ENCODE measurements around the gene CDH1.
A peak's percentile ranks its signal among the peaks of the same experiment; 100 is the strongest.

CDH1 gene

GRCh38 chr16:68732042-68732680 is 4.9 kb upstream of the CDH1 start:
- no peak for DNase-seq (ENCODE audit: low spot score)

GRCh38 chr16:68732741-68733399 is 4.2 kb upstream of the CDH1 start:
- no peak for DNase-seq (ENCODE audit: low spot score)

- DNase-seq (ENCODE audit: low spot score) = no peak
These were observed 3.5 kb upstream of the CDH1 start for GRCh38 chr16:68733570-68733969.

GRCh38 chr16:68734782-68735181 is 2.3 kb upstream of the CDH1 start:
- no peak for DNase-seq (ENCODE audit: low spot score)

GRCh38 chr16:68736561-68736960 is 531 bp upstream of the CDH1 start:
- DNase-seq (ENCODE audit: low spot score) = no peak

- DNase-seq (ENCODE audit: low spot score) = no peak
These were observed 888 bp downstream of the CDH1 start for GRCh38 chr16:68737730-68738629.

GRCh38 chr16:68739964-68740627 is 3.0 kb downstream of the CDH1 start:
- no peak for DNase-seq (ENCODE audit: low spot score)

- DNase-seq (ENCODE audit: low spot score) = no peak
These were observed 3.7 kb downstream of the CDH1 start for GRCh38 chr16:68740628-68741346.

- no peak for DNase-seq (ENCODE audit: low spot score)
These were observed 6.6 kb downstream of the CDH1 start for GRCh38 chr16:68743664-68744063.

- DNase-seq (ENCODE audit: low spot score) = no peak
These were observed 7.7 kb downstream of the CDH1 start for GRCh38 chr16:68744744-68745280.

GRCh38 chr16:68746951-68747350 is 9.9 kb downstream of the CDH1 start:
- DNase-seq (ENCODE audit: low spot score) = no peak

GRCh38 chr16:68749432-68749831 is 12.3 kb downstream of the CDH1 start:
- DNase-seq (ENCODE audit: low spot score) = no peak

GRCh38 chr16:68750193-68750695 is 13.2 kb downstream of the CDH1 start:
- no peak for DNase-seq (ENCODE audit: low spot score)

- no peak for DNase-seq (ENCODE audit: low spot score)
These were observed 14.1 kb downstream of the CDH1 start for GRCh38 chr16:68751160-68751559.

- DNase-seq (ENCODE audit: low spot score) = no peak
These were observed 15.5 kb downstream of the CDH1 start for GRCh38 chr16:68752602-68753001.

- no peak for DNase-seq (ENCODE audit: low spot score)
These were observed 17.1 kb downstream of the CDH1 start for GRCh38 chr16:68754084-68754792.

GRCh38 chr16:68756239-68756915 is 19.3 kb downstream of the CDH1 start:
- no peak for DNase-seq (ENCODE audit: low spot score)

GRCh38 chr16:68757625-68757935 is 20.5 kb downstream of the CDH1 start:
- DNase-seq (ENCODE audit: low spot score) = no peak

GRCh38 chr16:68759062-68759461 is 22.0 kb downstream of the CDH1 start:
- no peak for DNase-seq (ENCODE audit: low spot score)

- DNase-seq (ENCODE audit: low spot score) = peak; percentile 83
These were observed 23.7 kb downstream of the CDH1 start for GRCh38 chr16:68760671-68761275.

Data from putamen (tissue), 1 donor.